Heart left ventricle (tissue), 16 donors: ENCODE data around the gene ODF4. TPM values are rescaled to one million over a fixed set of nuclear protein-coding genes. Genes with fewer than 3 reads are reported as not detected.

Source experiments
- ATAC-seq, 4 donors: fragments of 200-7000 bp; cut with Tn5 transposase; one replicate each; pipeline ENCODE4 v1.9.1; 2020 to 2022; ENCODE audit warnings: moderate library complexity in 4 of 4, mild to moderate bottlenecking in 3 of 4, moderate number of reproducible peaks in 1 of 4
- DNase-seq, 5 donors: peaks; one replicate each; pipeline ENCODE4 v3.0.0-alpha.2; 2020
- H3K27ac ChIP-seq, 12 donors: fragments of 200-600 bp; sonication (generic) in 4 of 12; one replicate each; pipeline versions ENCODE4 v1.5.0 to v1.8.0; 2016 to 2022; ENCODE audit warnings: mild to moderate bottlenecking in 2 of 12
- H3K27me3 ChIP-seq, 9 donors: fragments of 200-600 bp; sonication (generic) in 2 of 9; one replicate each; pipeline versions ENCODE4 v1.5.1 to v1.8.0; 2016 to 2022; ENCODE audit warnings: mild to moderate bottlenecking in 3 of 9
- H3K36me3 ChIP-seq, 9 donors: fragments of 200-600 bp; sonication (generic) in 2 of 9; one replicate each; pipeline versions ENCODE4 v1.5.0 to v1.8.0; 2018 to 2022; ENCODE audit warnings: mild to moderate bottlenecking in 2 of 9
- H3K4me1 ChIP-seq, 12 donors: fragments of 200-600 bp; sonication (generic) in 4 of 12; one replicate each; pipeline versions ENCODE4 v1.5.0 to v1.8.0; 2016 to 2022; ENCODE audit warnings: mild to moderate bottlenecking in 3 of 12
- H3K4me3 ChIP-seq, 12 donors: fragments of 200-600 bp; sonication (generic) in 4 of 12; one replicate each; pipeline versions ENCODE4 v1.5.0 to v1.8.0; 2017 to 2022; ENCODE audit warnings: mild to moderate bottlenecking in 9 of 12, moderate library complexity in 4 of 12
- H3K9me3 ChIP-seq, 12 donors: fragments of 200-600 bp; sonication (generic) in 4 of 12; one replicate each; pipeline versions ENCODE4 v1.5.0 to v1.8.0; 2016 to 2022; ENCODE audit warnings: mild to moderate bottlenecking in 1 of 12
- POLR2A ChIP-seq, 2 donors: fragments of 450-650 bp; IDR thresholded peaks; one replicate each; pipeline ENCODE4 v1.6.1; 2017; ENCODE audit warnings: antibody characterized with exemption in 2 of 2, mild to moderate bottlenecking in 2 of 2, moderate library complexity in 2 of 2
- WGBS, 4 donors: extraction: QIAGEN DNeasy Blood & Tissue Kit in 2 of 4; methylation state at CpG; one replicate each; pipeline versions ENCODE4 v1.1.5 to v1.1.7; 2013 to 2018; 5-methylcytosine and 5-hydroxymethylcytosine counted together
- intact Hi-C, 10 donors: fragments of 100-400 bp; cut with DNase I; formaldehyde crosslinking; loops; one replicate each; pipeline versions ENCODE4 v1.11.1 to v1.14.2; 2022
- polyA plus RNA-seq, 2 donors: library from polyadenylated mRNA; stranded (reverse); fragments of 200-250 nt; gene quantifications; one replicate each; pipeline ENCODE4 v1.2.3, GENCODE V29; 2013
- total RNA-seq, 9 donors: library from RNA; depleted of rRNA in 2 of 9; stranded (reverse); fragments of >200 nt in 2 of 9; fragmentation: NEBNext Ultra II Directional in 3 of 9; extraction: Animal tissue kit (Norgen Biotek cat#: 25700) in 3 of 9; gene quantifications; one replicate each; pipeline versions ENCODE4 v1.1.0 to v1.2.4, GENCODE V29; 2016 to 2023
- TF ChIP-seq, protein P1 (sequence below), 12 donors: fragments of 200-600 bp; sonication (generic) in 4 of 12; IDR thresholded peaks; one replicate each; pipeline versions ENCODE4 v1.5.0 to v1.8.0; 2018 to 2022; ENCODE audit warnings: antibody characterized with exemption in 12 of 12, mild to moderate bottlenecking in 5 of 12
- donor health status: ischemic (EF 13 %, LVEDD 7.1; RV severe dilation, severe dysfunction).
- donor health status: healthy with polysubstance abuse.
- donor health status: DM: no; HTN: yes; CAD: no.
- donor health status: DM: no; HTN: no; CAD: no.
- donor health status: ischemic (EF 25% LVEDD 6.9; RV normal size, moderate dysfunction).
- donor health status: ischemic (EF 25% LVEDD 5.7; RV mildly dilated, moderate dysfunction).
- donor health status: healthy.
- donor health status: DM: yes; HTN: yes; CAD: no.
- donor health status: ischemic (EF 35%, LVEDD 5.7; RV mildly dilated, moderate dysfunction).
- donor health status: nonischemic (EF 11% LVEDD 7.7; RV severe dilation, severe dysfunction).
- donor health status: DM: yes; HTN: yes; CAD: no.
- donor health status: PGD.
- donor health status: ischemic (EF 29% LVEDD 5.4; RV normal size, mild dysfunction).
- donor health status: nonischemic (EF 23%, LVEDD 6.1; RV moderate dilation, normal function).

The ODF4 gene
- total and polyA plus RNA-seq, 11 donors, result not detected

DNA sequence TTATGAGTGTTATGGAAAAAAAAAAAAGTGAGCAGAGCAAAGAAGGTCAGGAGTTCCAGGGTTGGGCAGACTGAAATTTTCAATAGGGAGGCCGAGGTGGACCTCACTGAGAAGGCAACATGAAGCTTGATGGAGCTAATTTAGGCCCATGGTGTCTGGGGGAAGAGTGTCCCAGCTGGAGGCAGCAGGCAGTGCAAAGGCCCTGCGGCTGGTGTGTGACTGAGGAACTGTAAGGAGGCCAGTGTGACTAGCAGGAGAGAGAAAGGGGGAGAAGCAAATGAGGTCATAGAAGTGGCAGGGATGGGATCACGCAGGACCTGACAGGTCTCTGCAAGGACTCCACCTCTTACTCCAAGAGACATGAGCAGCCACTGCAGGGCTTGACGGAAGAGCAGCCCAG is 19.4 kb upstream of the ODF4 start:
- peaks cover 0 to 46% (median 34%) of the 10 kb centered on the region in 9 donors for H3K36me3 ChIP-seq
- 89 to 94% (median 90%) methylated on average over 4 of the region's 4 CpGs for WGBS, 4 donors
- no peak overlapping the region for H3K27ac ChIP-seq
- intact Hi-C loops, result loop anchor here in 1 of 10 donors (10.0 kb wide), 1 partner anchor 55 kb away; the partner anchor contains the start of gene KRABD2
- H3K4me1 ChIP-seq, result peaks cover 0 to 25% (median 8%) of the 10 kb centered on the region in 12 donors
- no peak for TF ChIP-seq POLR2A (IDR thresholded peaks at IDR 0.05)
- TF ChIP-seq, protein P1, sequence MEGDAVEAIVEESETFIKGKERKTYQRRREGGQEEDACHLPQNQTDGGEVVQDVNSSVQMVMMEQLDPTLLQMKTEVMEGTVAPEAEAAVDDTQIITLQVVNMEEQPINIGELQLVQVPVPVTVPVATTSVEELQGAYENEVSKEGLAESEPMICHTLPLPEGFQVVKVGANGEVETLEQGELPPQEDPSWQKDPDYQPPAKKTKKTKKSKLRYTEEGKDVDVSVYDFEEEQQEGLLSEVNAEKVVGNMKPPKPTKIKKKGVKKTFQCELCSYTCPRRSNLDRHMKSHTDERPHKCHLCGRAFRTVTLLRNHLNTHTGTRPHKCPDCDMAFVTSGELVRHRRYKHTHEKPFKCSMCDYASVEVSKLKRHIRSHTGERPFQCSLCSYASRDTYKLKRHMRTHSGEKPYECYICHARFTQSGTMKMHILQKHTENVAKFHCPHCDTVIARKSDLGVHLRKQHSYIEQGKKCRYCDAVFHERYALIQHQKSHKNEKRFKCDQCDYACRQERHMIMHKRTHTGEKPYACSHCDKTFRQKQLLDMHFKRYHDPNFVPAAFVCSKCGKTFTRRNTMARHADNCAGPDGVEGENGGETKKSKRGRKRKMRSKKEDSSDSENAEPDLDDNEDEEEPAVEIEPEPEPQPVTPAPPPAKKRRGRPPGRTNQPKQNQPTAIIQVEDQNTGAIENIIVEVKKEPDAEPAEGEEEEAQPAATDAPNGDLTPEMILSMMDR (IDR thresholded peaks at IDR 0.05), result no peak
- DNase-seq (no peak), ATAC-seq (no peak)
- peaks cover 0 to 19% (median 0%) of the 10 kb centered on the region in 9 donors for H3K27me3 ChIP-seq
- no peaks in the 10 kb centered on the region for H3K9me3 ChIP-seq
- no peak overlapping the region for H3K4me3 ChIP-seq

DNA sequence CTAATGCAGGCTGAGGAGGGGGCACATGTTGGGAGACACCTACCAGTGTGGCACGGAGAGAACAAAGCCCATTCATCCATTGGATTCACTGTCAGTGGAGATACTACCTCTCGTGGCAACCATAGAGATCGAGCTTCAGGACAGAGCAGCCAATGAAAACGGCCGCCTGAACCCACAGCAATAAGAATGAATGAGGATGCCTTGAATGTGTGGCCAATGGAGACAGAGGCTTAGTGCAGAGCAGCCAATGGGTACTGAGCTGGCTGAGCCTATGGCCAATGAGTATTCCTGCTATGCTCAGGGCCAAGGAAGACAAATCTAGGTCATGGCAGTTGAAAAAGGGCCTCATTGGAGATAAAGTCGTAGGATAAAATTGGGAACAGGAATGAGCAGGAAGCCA is 18.6 kb upstream of the ODF4 start:
- WGBS, 4 donors, result 59 to 73% (median 72%) methylated on average over 4 to 6 of the region's 6 CpGs
- no peak for DNase-seq
- Histone ChIP-seq H3K36me3 (peaks cover 0 to 41% (median 30%) of the 10 kb centered on the region in 9 donors), H3K27me3 (peaks cover 0 to 11% (median 3%) of the 10 kb centered on the region in 9 donors), H3K4me3 (no peak overlapping the region), H3K9me3 (no peaks in the 10 kb centered on the region), H3K4me1 (peaks cover 0 to 25% (median 10%) of the 10 kb centered on the region in 12 donors), H3K27ac (no peak overlapping the region)
- ATAC-seq, result no peak
- intact Hi-C loops, result loop anchor here in 1 of 10 donors (10.0 kb wide), 1 partner anchor 54 kb away; the partner anchor contains the start of gene KRABD2
- TF ChIP-seq POLR2A (IDR thresholded peaks at IDR 0.05), result no peak
- TF ChIP-seq, protein P1 (IDR thresholded peaks at IDR 0.05), result no peak

DNA sequence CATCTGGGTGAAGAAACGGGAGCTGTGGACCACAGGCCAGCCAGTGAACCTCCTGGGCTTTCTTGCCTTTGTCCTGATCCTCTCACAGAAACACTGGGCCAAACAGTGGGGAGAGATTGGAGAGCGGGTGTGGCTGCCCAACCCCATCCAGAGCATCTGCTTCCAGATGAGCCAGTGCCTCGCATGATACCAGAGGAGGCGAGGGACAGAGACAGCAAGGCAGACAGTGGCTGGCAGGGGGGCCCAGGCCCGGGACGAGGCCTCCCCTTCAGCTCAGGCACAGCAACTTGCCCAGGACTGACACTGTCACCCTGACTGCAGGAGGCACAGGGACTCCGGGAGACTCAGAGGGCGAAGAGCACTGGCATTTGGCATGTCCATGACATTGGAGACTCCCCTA is 17.6 kb upstream of the ODF4 start:
- H3K9me3 ChIP-seq, result no peaks in the 10 kb centered on the region
- intact Hi-C loops, result loop anchor here in 1 of 10 donors (10.0 kb wide), 1 partner anchor 53 kb away; the partner anchor contains the start of gene KRABD2
- no peak overlapping the region for H3K4me3 ChIP-seq
- peaks cover 0 to 33% (median 20%) of the 10 kb centered on the region in 9 donors for H3K36me3 ChIP-seq
- no peak overlapping the region for H3K27ac ChIP-seq
- peaks cover 0 to 12% (median 0%) of the 10 kb centered on the region in 9 donors for H3K27me3 ChIP-seq
- H3K4me1 ChIP-seq, result peaks cover 0 to 32% (median 18%) of the 10 kb centered on the region in 12 donors
- 89 to 91% (median 90%) methylated on average over 4 to 8 of the region's 8 CpGs for WGBS, 4 donors
- DNase-seq (no peak), ATAC-seq (no peak)
- no peak for TF ChIP-seq POLR2A (IDR thresholded peaks at IDR 0.05)
- TF ChIP-seq, protein P1 (IDR thresholded peaks at IDR 0.05), result no peak

DNA sequence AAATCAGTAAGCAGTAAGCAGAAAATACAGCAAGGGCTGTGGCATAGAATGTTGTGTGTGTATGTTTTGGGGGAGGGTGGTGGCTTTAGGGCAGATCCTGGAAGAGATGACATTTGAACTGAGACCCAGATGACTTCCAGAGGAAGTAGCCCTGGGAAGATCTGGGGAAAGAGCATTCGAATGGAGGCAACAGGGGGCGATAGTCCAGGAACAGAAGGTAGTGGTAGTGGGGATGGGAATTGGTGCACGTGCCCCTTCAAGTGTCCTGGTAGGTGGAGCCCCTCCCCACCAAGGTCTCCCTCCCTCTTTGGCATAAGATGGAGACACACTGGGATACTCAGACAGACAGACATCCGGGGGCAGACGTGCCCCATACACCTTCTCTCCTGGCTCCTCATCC is 15.5 kb upstream of the ODF4 start:
- Histone ChIP-seq H3K27me3 (peaks cover 0 to 19% (median 0%) of the 10 kb centered on the region in 9 donors), H3K27ac (no peak overlapping the region), H3K4me3 (no peak overlapping the region), H3K4me1 (peaks cover 0 to 36% (median 24%) of the 10 kb centered on the region in 12 donors), H3K36me3 (peaks cover 0 to 15% (median 4%) of the 10 kb centered on the region in 9 donors), H3K9me3 (no peaks in the 10 kb centered on the region)
- DNase-seq, result no peak
- no peak for ATAC-seq
- WGBS, 4 donors, result 61 to 65% (median 63%) methylated on average over 5 of the region's 5 CpGs
- intact Hi-C loops, result loop anchor here in 1 of 10 donors (10.0 kb wide), 1 partner anchor 51 kb away; the partner anchor contains the start of gene KRABD2
- TF ChIP-seq POLR2A (IDR thresholded peaks at IDR 0.05), result no peak
- TF ChIP-seq, protein P1 (IDR thresholded peaks at IDR 0.05), result no peak
